GM21717 (cell line): ENCODE measurements around the gene PCBP3.

Experiments used
- ATAC-seq: cut with Tn5 transposase; IDR thresholded peaks from one replicate; pipeline ENCODE4 v1.9.1; 2021; ENCODE audit warnings: mild to moderate bottlenecking, moderate library complexity; ENCODE audit not compliant: unreplicated experiment

PCBP3 gene

GRCh38 chr21:45747802-45748445, 104.4 kb downstream of the PCBP3 start:
- ATAC-seq = no peak

GRCh38 chr21:45748593-45748992, 105.1 kb downstream of the PCBP3 start:
- ATAC-seq = no peak

- ATAC-seq = no peak
Observed at GRCh38 chr21:45749974-45750373, 106.4 kb downstream of the PCBP3 start.

- ATAC-seq = no peak
Observed at GRCh38 chr21:45750936-45751335, 107.4 kb downstream of the PCBP3 start.

GRCh38 chr21:45753445-45753844, 109.9 kb downstream of the PCBP3 start:
- ATAC-seq = no peak

- ATAC-seq = no peak
Observed at GRCh38 chr21:45756029-45756428, 112.5 kb downstream of the PCBP3 start.

- no peak for ATAC-seq
Observed at GRCh38 chr21:45756669-45757068, 113.1 kb downstream of the PCBP3 start.

- ATAC-seq = no peak
Observed at GRCh38 chr21:45761704-45762103, 118.2 kb downstream of the PCBP3 start.

GRCh38 chr21:45763074-45763473, 119.5 kb downstream of the PCBP3 start:
- no peak for ATAC-seq

GRCh38 chr21:45763506-45763905, 120.0 kb downstream of the PCBP3 start:
- no peak for ATAC-seq

- no peak for ATAC-seq
Observed at GRCh38 chr21:45764792-45765191, 121.3 kb downstream of the PCBP3 start.

- ATAC-seq = no peak
Observed at GRCh38 chr21:45765375-45765774, 121.8 kb downstream of the PCBP3 start.

- no peak for ATAC-seq
Observed at GRCh38 chr21:45766055-45766454, 122.5 kb downstream of the PCBP3 start.

- ATAC-seq = no peak
Observed at GRCh38 chr21:45766501-45766900, 123.0 kb downstream of the PCBP3 start.

- ATAC-seq = no peak
Observed at GRCh38 chr21:45767071-45768006, 123.8 kb downstream of the PCBP3 start.

GRCh38 chr21:45768011-45768739, 124.7 kb downstream of the PCBP3 start:
- ATAC-seq = no peak

- ATAC-seq = no peak
Observed at GRCh38 chr21:45768740-45769048, 125.2 kb downstream of the PCBP3 start.

- no peak for ATAC-seq
Observed at GRCh38 chr21:45769294-45769693, 125.8 kb downstream of the PCBP3 start.

GRCh38 chr21:45769896-45770295, 126.4 kb downstream of the PCBP3 start:
- no peak for ATAC-seq

- ATAC-seq = no peak
Observed at GRCh38 chr21:45772180-45772579, 128.7 kb downstream of the PCBP3 start.

GRCh38 chr21:45774291-45774690, 130.8 kb downstream of the PCBP3 start:
- ATAC-seq = no peak

GRCh38 chr21:45776971-45777370, 133.4 kb downstream of the PCBP3 start:
- ATAC-seq = no peak
